ENCODE measurements around the gene NUP42.

GRCh38 chr7:23213755-23214154 is 31.9 kb downstream of the NUP42 start:
- TF ChIP-seq, protein P1, sequence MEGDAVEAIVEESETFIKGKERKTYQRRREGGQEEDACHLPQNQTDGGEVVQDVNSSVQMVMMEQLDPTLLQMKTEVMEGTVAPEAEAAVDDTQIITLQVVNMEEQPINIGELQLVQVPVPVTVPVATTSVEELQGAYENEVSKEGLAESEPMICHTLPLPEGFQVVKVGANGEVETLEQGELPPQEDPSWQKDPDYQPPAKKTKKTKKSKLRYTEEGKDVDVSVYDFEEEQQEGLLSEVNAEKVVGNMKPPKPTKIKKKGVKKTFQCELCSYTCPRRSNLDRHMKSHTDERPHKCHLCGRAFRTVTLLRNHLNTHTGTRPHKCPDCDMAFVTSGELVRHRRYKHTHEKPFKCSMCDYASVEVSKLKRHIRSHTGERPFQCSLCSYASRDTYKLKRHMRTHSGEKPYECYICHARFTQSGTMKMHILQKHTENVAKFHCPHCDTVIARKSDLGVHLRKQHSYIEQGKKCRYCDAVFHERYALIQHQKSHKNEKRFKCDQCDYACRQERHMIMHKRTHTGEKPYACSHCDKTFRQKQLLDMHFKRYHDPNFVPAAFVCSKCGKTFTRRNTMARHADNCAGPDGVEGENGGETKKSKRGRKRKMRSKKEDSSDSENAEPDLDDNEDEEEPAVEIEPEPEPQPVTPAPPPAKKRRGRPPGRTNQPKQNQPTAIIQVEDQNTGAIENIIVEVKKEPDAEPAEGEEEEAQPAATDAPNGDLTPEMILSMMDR (conservative IDR thresholded peaks at IDR 0.05; ENCODE audit: low read depth, low read length): no peak
- TF ChIP-seq EZH2 (IDR thresholded peaks at IDR 0.05; ENCODE audit: low read length, unreplicated experiment) (no peak), EZH2phosphoT487 (IDR thresholded peaks at IDR 0.05; ENCODE audit: borderline replicate concordance, low read length) (no peak)

Measured in PC-3 (cell line).